ENCODE results near the gene USP37.

Gene USP37

GRCh38 chr2:218435003-218435982 is 132.9 kb downstream of the USP37 start:
- TF ChIP-seq CTCF (IDR thresholded peaks at IDR 0.05; ENCODE audit: low read depth, low read length) = no peak
- no peak overlapping the region for H3K4me3 ChIP-seq (replicated peaks in 1 of 2; ENCODE audit: low read depth in 2 of 2, low read length in 2 of 2)
- no peak for DNase-seq (ENCODE audit: low read depth in 2 of 2)

- no peak for DNase-seq (ENCODE audit: low read depth in 2 of 2)
- TF ChIP-seq CTCF (IDR thresholded peaks at IDR 0.05; ENCODE audit: low read depth, low read length) = no peak
- H3K4me3 ChIP-seq (replicated peaks in 1 of 2; ENCODE audit: low read depth in 2 of 2, low read length in 2 of 2) = no peak overlapping the region
Measured at GRCh38 chr2:218434456-218434855, 133.7 kb downstream of the USP37 start.

- no peak for TF ChIP-seq CTCF (IDR thresholded peaks at IDR 0.05; ENCODE audit: low read depth, low read length)
- H3K4me3 ChIP-seq (replicated peaks in 1 of 2; ENCODE audit: low read depth in 2 of 2, low read length in 2 of 2) = no peak overlapping the region
- no peak for DNase-seq (ENCODE audit: low read depth in 2 of 2)
Measured at GRCh38 chr2:218432676-218433365, 135.3 kb downstream of the USP37 start.

GRCh38 chr2:218431878-218432277 is 136.3 kb downstream of the USP37 start:
- TF ChIP-seq CTCF (IDR thresholded peaks at IDR 0.05; ENCODE audit: low read depth, low read length) = no peak

GRCh38 chr2:218430721-218431120 is 137.4 kb downstream of the USP37 start:
- no peak for TF ChIP-seq CTCF (IDR thresholded peaks at IDR 0.05; ENCODE audit: low read depth, low read length)
- DNase-seq (ENCODE audit: low read depth in 2 of 2) = no peak
- H3K4me3 ChIP-seq (replicated peaks in 1 of 2; ENCODE audit: low read depth in 2 of 2, low read length in 2 of 2) = no peak overlapping the region

More at GRCh38 chr2:218431878-218432277, 136.3 kb downstream of the USP37 start:
- no peak for DNase-seq (ENCODE audit: low read depth in 2 of 2)
- H3K4me3 ChIP-seq (replicated peaks in 1 of 2; ENCODE audit: low read depth in 2 of 2, low read length in 2 of 2) = no peak overlapping the region

GRCh38 chr2:218429911-218430692 is 138.0 kb downstream of the USP37 start:
- DNase-seq (ENCODE audit: low read depth in 2 of 2) = no peak
- TF ChIP-seq CTCF (IDR thresholded peaks at IDR 0.05; ENCODE audit: low read depth, low read length) = no peak
- no peak overlapping the region for H3K4me3 ChIP-seq (replicated peaks in 1 of 2; ENCODE audit: low read depth in 2 of 2, low read length in 2 of 2)
